Measurements from ENCODE around the gene CBX5. TPM values are rescaled to one million over a fixed set of nuclear protein-coding genes. Genes with fewer than 3 reads are reported as not detected.

Gene CBX5
- total and polyA plus RNA-seq, 9 of the 15 experiments (the other 6 are each of a cell fraction or from before 2014, with no cell fraction given), result 32.6 to 102 (median 59.2) TPM

GRCh38 chr12:54259194-54260011, 20.5 kb downstream of the CBX5 start (continued):
- no peak for TF ChIP-seq GTF3C2 (IDR thresholded peaks at IDR 0.05; ENCODE audit: borderline replicate concordance, extremely low read depth, insufficient read length)
- no peak for TF ChIP-seq DMBX1 (CRISPR knock-in tag; IDR thresholded peaks at IDR 0.05; ENCODE audit: borderline replicate concordance)
- no peak for TF ChIP-seq NR0B1 (IDR thresholded peaks at IDR 0.05; ENCODE audit: partially characterized antibody)
- no peak for TF ChIP-seq PURB (CRISPR knock-in tag; IDR thresholded peaks at IDR 0.05; ENCODE audit: low read depth)
- peak; percentile 63 to 88; a peak in 2 of 4 replicates for TF ChIP-seq SIN3A (IDR thresholded peaks at IDR 0.05; ENCODE audit: borderline replicate concordance in 2 of 2, control insufficient read depth in 1 of 2, low read depth in 2 of 2, low read length in 2 of 2)
- TF ChIP-seq MAZ (CRISPR knock-in tag; conservative IDR thresholded peaks at IDR 0.05 in 1 of 2, IDR thresholded peaks at IDR 0.05 in 1 of 2), result peak in 1 of 2 experiments; percentile 65; a peak in 2 of 4 replicates
- TF ChIP-seq ZBTB2 (IDR thresholded peaks at IDR 0.05), result 0 out of 2 replicates have a peak, but pooled peaks have one; percentile 59
- TF ChIP-seq RBBP5 (IDR thresholded peaks at IDR 0.05; ENCODE audit: borderline replicate concordance, insufficient read depth, low read length, poor library complexity, severe bottlenecking), result no peak
- TF ChIP-seq KDM5B (IDR thresholded peaks at IDR 0.05; ENCODE audit: insufficient replicate concordance, low read depth, low read length), result no peak
- TF ChIP-seq ZNF507 (tag; conservative IDR thresholded peaks at IDR 0.05), result no peak
- TF ChIP-seq YY1 (IDR thresholded peaks at IDR 0.05; ENCODE audit: borderline replicate concordance in 1 of 3, control insufficient read depth in 1 of 3, extremely low read depth in 1 of 3, insufficient read depth in 3 of 3, insufficient read length in 1 of 3, insufficient replicate concordance in 2 of 3, low read depth in 1 of 3, low read length in 2 of 3), result peak in 1 of 3 experiments; percentile 60
- peak; percentile 73 for TF ChIP-seq DPF2 (IDR thresholded peaks at IDR 0.05)
- TF ChIP-seq ZBTB7A (IDR thresholded peaks at IDR 0.05; ENCODE audit: borderline replicate concordance, control insufficient read depth, low read depth, low read length), result peak; percentile 38; the same call in 1 of the 2 replicates
- TF ChIP-seq MEIS2 (IDR thresholded peaks at IDR 0.05; ENCODE audit: partially characterized antibody), result peak; percentile 39
- peak; percentile 92 to 93 for TF ChIP-seq NRF1 (conservative IDR thresholded peaks at IDR 0.05 in 1 of 2, IDR thresholded peaks at IDR 0.05 in 1 of 2)
- no peak for TF ChIP-seq MAFG (tag; conservative IDR thresholded peaks at IDR 0.05)
- TF ChIP-seq MAFK (IDR thresholded peaks at IDR 0.05; ENCODE audit: low read length), result 0 out of 2 replicates have a peak, but pooled peaks have one; percentile 1
- TF ChIP-seq ZNF79 (CRISPR knock-in tag; IDR thresholded peaks at IDR 0.05; ENCODE audit: low read depth), result no peak
- TF ChIP-seq TAF15 (IDR thresholded peaks at IDR 0.05; ENCODE audit: low read depth, low read length), result no peak
